ENCODE data around the gene DLX4.

Gene DLX4

DNA sequence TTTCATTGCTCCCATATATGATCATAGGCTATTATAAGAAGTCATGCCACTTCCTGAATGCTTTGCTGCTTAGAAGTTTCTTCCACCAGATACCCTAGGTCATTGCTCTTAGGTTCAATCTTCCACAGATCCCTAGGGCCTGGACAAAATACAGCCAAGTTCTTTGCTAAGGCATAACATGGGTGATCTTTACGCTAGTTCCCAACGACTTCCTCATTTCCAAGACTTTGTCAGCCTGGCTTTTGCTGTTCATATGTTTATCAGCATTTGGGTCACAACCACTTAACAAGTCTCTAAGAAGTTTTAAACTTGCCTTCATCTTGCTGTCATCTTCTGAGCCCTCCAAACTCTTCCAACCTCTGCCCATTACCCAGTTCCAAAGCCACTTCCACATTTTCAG lies 46.2 kb downstream of the DLX4 start:
- DNase-seq: no peak

- DNase-seq: no peak
Observed at GRCh38 chr17:50018909-50019308, 49.9 kb downstream of the DLX4 start.

DNA sequence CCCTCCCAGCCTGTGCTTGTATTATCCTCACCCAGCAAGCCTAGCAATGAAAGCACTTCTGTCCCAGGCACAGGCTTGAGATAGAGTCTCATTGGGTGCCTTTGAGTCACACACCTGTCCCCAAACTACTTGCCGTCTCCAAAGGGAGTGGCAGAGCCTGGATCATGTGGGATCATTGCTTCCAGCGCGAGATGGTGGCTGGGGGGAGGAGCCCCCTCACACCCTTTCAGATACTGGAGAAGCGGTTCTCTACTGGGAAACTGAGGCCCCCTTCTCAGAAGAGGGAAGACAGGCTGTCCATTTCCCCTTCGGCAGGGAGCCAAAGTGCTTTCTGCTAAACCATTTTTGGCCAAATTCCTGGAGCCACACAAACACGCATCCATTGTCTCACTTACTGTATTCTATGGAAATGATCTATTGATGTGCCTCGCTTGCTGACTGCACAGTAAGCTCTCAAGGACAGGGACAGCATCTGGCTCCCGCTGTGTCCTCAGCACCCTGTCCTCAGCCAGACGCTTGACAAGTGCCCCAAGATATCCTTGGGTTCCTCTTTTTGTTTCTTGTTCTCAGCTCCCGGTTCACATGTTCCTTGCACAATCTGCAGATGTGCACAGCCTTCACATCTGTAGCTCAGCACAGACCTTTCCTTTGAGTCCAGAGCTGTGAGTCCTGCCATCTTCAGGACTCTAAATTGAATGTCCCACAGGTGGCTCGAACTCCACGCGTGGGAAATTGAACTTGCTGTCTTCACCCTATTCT lies 52.0 kb downstream of the DLX4 start:
- no peak for DNase-seq

DNA sequence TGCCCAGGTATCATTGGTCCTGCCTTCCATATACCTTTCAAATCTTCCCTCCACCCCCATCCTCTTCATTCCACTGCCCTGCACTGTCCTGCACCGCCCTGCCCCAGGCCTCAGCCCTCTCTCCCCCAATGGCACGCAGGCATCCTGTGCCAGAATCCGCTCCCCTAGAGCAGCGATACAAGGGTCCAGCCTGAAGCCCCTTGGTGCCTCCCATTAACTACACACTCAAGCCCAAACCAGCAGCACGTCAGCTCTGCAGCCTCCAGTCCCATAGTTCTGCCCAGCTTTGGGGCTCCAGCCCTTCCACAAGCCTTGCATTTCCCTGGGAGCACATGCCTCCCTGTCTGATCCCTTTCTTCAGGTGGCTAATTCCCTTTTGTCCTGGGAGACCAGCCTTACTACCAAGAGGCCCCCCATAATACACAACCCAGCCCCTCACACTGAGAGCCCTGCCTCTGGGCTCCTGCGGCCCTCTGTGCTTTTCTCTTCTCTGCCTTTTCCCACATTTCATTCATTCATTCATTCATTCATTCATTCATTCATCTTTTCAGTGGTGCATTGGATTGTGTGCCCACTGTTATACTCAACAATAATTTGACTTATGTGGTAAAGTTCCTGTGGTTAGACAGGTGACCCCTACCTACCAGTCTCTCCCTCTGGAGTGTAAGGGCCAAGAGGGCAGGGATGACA lies 52.8 kb downstream of the DLX4 start:
- no peak for DNase-seq

- peak; percentile 36 for DNase-seq
Observed at GRCh38 chr17:50022463-50023130, 53.6 kb downstream of the DLX4 start.

DNA sequence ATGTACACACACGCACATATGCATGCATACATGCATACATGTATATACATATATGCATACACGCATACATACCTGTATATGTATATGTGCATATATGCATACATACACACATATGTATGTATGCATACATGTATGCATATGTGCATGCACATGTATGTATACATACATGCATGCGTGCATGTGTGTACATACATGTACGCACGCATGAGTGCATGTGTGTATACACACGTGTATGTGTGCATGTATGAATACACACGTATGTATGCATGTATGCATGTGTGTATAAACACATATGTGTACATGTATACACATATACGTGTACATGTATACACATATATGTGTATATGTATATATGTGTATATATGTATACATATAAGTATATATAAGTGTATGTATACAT lies 54.5 kb downstream of the DLX4 start:
- DNase-seq: no peak

Measured in fibroblast of skin of back (primary cell).